Measurements from ENCODE around the gene ZNF200.
A peak's percentile ranks its signal among the peaks of the same experiment; 100 is the strongest.
"Not testable (repeated sequence)": the region's sequence is repeated elsewhere in the genome, so short reads cannot be mapped to it uniquely, and the experiment has no call there.

The ZNF200 gene, protein sequence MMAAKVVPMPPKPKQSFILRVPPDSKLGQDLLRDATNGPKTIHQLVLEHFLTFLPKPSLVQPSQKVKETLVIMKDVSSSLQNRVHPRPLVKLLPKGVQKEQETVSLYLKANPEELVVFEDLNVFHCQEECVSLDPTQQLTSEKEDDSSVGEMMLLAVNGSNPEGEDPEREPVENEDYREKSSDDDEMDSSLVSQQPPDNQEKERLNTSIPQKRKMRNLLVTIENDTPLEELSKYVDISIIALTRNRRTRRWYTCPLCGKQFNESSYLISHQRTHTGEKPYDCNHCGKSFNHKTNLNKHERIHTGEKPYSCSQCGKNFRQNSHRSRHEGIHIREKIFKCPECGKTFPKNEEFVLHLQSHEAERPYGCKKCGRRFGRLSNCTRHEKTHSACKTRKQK

DNA sequence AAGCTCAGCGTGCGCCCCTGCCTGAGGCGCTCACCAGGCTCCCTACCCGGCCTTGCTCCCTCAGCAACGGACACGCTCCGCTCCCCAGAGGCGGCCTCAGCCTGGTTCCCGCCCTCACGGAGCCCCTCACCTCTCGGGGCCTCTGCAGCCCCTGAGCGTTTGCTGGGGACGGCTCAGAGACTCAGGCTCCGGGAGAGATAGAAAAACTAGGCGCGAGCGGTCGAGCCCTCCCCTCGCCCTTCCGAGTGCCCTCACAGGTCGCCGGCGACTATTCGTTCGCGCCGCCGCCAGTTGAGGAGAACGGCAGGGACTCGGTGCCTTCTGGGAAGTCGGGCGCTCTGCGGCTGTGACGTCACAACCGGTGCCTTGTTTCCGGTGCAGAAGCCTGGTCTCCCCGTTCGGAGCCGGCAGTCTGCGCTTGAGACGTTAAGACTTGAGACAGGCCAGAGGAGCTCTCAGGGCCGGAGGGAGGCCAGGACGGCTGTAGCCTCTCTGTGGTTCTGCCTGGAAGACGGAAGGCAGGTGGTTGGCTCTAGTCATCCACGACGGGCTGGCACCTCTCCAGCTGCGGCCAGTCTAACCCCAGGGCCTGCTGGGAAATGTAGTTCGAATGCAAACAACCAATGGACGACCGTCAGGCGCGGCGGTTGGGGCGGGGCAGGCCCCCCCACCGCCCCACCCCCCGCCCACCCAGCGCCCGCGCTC is at the start of gene ZNF200:
ZNF200 (minus strand) TSS at position 302 of the 705 bp plus-strand sequence. CDS start 1,403 bp downstream, outside the sequence.
- DNase-seq (ENCODE audit: low read depth), result peak; percentile 92

DNA sequence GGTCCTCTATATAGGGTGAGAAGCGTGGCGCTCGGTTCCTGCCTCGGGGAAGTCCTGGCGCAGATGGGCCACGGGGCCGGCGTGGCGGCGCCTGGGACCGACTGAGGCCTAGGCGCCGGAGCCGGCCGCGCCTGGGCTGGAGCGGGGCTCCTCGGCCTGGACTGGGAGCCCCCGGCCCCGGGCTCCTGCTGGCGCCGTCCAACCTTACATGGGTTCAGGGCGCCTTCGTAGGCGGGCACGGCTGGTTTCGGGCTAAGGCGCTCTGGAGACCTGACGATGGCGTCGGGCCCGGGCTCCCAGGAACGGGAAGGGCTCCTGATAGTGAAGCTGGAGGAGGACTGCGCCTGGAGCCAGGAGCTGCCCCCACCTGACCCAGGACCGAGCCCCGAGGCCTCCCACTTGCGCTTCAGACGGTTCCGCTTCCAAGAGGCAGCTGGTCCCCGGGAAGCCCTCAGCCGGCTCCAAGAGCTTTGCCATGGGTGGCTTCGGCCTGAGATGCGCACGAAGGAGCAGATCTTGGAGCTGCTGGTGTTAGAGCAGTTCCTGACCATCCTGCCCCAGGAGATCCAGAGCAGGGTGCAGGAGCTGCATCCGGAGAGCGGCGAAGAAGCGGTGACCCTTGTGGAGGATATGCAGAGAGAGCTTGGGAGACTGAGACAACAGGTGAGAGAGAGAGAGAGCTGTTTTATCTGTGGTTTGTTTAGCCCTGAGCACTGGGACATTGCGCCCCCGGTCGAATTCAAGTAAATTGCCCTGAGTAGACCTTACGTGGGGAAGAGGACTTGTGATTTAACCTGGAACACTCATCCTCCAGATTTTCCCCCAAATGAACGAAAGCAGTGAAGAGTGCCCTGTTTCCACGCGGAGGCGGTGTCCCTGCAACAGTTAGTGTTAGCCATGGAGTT is 48.8 kb upstream of the ZNF200 start:
- DNase-seq (ENCODE audit: low read depth), result peak; percentile 13

DNA sequence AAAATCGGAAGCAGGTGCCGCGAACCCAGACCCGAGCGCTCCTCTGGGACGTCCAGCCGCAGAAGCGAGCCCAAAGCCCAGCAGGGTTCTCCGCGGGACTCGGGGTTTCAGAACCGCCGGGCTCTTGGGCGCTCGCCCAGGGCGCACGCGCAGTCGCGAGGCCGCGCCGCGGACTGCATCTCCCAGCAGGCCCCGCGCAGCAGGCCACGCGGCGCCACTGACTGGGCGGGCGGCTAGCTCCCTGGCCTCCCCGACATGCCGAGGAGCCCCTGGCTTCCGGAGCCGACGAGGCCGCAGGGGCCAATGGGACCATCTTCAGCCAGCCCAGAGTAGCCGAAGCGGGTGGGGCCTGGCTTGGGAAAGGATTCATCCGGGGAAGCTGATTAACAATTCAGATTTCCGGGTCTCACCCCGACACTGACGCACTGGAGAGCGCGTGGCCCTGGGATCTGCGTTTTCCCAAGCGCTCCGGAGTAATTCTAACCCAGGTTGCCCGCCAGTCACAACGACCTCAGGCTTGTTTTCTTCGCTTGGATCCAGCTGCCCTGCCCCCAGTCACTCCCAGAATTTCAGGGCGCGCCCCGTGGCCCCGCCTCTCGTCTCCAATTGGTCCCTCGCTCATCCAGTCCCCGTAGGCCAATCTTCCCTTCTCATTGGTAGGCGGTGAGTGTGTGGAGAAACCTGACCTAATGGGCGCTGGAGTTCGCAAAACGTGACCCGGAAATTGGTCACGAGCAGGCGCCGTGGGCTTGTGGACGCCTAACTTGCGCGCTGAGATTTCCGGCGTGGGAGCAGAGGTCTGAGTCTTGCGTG is 48.0 kb upstream of the ZNF200 start, which contains the start of gene ZNF263:
ZNF263 (plus strand) TSS at position 762 of the 813 bp plus-strand sequence. CDS start 328 bp downstream, outside the sequence.
- peak; percentile 98 for DNase-seq (ENCODE audit: low read depth)

DNA sequence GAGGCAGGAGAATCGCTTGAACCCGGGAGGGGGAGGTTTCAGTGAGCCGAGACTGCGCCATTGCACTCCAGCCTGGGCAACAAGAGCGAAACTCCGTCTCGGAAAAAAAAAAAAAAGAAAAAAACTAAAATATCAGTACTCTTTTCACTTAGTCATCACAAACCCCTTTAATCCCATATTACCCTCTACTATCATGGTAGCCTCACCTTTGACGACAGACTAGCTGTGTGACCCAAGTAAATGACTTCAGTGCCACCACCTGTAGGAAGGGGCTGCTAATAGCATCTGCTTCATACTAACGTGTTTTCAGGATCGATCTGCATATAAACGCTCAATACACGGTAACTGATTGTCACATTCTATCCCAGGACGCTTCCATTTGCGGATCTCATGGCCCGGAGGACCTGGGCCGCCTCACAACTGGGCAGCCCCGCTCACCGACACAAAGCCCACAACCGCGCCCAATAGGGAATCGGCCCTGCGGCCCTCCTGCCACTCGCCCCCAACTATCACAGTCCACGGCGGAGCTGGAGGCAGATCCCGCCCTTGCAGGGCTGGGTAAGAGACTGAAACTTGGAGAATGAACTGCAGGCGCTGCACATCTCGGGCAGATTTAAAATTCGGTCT is 47.3 kb upstream of the ZNF200 start:
- DNase-seq (ENCODE audit: low read depth), result peak; percentile 78

DNA sequence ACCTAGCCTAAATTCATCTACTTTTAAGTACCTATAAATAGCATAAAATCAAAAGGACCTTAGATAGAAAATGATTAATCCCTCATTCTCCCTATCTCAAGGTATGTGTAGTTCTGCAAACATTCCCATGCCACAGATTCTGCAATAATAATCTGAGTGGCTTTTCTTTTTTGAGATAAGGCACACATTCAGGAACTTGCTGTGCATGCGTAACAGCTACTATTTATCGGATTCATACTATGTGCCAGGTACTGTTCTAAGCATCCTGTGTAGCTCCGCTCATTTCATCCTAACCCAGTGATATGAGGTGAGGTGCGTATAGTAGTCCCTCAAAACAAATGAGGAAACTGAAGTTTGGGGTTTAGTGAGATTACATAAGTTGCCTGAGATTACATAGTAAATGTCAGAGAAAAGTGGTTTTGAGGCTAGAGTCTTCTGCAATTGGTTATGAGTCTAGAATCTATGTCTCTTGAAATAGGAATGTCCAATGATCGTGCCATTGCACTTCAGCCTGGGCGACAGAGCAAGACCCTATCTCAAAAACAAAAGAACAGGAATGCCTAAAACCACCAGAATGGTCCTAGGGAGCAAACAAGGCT is 46.4 kb upstream of the ZNF200 start:
- DNase-seq (ENCODE audit: low read depth), result no peak

DNA sequence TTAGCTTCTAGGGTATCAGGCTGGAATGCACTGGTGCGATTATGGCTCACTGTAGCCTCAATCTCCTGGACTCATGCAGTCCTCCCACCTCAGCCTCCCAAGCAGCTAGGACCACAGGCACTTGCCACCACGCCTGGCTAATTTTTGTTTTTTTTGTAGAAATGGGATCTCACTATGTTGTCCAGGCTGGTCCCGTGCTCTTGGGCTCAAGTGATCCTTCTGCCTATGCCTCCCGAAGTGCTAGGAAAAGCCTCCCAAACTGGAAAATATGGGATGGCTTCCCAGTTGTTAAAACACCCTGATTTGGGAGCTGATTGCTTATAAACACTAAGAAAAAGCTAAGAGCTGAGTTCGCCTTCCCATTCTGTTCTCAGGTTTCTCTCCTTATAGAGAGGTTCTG is 41.7 kb upstream of the ZNF200 start:
- no peak for DNase-seq (ENCODE audit: low read depth)

DNA sequence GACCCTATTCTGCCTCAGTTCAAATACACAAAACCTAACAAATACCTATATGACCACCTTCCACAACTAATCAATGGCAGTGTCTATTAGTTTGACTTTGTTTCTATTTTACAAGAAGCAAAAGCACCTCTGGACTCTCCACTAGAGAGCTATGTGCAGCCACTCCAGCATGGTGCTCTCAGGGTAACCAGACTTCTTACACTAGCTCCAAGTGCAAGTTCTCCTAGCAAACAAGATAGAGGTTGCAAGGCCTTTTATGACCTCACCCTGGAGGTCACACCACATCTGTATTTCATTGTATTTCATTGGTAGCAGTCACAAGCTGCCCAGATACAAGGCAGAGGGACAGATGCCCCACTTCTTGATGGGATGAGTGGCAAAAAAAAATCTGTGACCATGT is 40.0 kb upstream of the ZNF200 start:
- no peak for DNase-seq (ENCODE audit: low read depth)

DNA sequence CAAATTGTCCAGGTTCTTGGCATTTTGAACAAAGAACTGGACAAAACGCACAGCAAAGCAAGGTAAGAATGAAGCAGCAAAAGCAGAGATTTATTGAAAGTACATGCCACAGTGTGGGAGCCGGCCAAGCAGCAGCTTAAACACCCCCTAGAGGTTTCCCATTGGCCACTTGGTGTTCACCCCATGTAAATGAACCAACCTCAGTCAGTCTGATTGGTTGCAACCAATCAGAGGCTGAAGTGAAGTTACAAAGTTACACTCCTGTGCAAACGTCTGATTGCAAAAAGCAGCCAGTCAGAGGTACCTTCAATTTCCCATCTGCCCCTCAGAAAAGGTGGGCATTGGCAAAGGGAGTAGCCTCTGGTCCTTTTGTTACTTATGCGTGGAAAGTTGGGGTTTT is 39.5 kb upstream of the ZNF200 start:
- DNase-seq (ENCODE audit: low read depth), result no peak

DNA sequence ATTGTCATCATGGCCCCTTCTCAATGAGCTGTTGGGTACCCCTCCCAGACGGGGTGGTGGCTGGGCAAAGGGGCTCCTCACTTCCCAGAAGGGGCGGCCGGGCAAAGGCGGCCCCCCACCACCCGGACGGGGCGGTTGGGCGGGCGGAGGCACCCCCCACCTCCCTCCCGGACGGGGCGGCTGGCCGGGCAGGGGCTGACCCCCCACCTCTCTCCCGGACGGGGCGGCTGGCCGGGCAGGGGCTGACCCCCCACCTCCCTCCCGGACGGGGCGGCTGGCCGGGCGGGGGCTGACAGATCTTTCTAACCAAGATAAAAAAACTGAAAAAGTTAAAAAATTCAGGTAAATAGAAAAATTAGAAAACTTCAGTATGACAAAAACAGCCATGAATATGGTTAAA is 36.3 kb upstream of the ZNF200 start:
- not testable (repeated sequence) for DNase-seq (ENCODE audit: low read depth)

DNA sequence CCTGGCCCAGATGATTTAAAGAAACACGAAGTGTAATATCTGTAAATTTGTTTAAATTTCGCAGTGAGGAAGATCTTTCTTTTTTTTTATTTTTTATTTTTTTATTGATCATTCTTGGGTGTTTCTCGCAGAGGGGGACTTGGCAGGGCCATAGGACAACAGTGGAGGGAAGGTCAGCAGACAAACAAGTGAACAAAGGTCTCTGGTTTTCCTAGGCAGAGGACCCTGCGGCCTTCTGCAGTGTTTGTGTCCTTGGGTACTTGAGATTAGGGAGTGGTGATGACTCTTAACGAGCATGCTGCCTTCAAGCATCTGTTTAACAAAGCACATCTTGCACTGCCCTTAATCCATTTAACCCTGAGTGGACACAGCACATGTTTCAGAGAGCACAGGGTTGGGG is 35.8 kb upstream of the ZNF200 start:
- not testable (repeated sequence) for DNase-seq (ENCODE audit: low read depth)

DNA sequence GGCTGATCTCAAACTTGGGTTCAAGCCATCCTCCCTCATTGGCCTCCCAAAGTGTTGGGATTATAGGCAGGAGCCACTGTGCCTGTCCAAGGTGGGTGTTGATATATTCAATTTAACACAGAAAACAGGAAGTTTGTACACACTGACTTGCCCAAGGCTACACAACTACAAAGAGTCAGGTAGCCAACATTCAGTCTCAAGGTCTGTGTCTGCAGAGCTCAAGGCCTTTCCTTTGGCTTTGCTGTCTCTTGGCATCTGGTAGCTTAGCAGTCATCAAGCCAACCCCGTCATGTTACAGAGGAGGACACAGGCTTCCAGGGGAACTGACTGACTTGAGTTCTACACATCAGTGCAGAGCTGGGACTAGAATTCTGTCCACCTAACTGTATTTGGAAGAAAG is 33.3 kb upstream of the ZNF200 start:
- no peak for DNase-seq (ENCODE audit: low read depth)

DNA sequence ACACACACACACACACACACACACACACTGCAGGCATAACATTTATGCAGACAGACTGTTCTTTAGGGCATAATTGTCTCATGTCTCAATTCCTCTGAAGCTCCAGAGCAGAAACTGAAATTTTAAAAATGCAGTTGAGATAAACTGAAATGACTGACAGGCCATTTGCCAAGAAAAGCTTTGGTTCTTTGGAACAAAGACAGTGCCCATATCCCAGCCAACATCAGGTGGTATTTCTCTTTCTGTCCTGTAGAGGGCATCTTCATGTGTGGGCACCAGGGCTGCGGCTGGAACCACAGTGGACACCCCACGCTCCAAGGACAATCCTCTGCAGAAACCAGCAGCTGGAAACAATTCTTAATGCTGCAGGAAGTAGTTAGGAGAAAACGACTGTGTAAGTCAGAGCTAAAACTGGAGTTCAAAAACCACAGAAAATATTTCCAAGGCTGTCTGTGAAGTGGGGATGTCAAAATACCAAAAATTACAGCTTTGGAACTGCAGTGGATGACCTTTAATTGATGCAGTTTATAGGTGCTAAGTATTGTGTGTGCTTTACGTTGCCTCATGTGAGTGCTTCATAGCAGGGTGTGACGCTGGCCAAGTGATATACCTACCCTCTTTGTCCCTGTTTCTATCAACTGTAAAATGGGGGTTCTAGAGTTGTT is 32.0 kb upstream of the ZNF200 start:
- peak; percentile 63 for DNase-seq (ENCODE audit: low read depth)

DNA sequence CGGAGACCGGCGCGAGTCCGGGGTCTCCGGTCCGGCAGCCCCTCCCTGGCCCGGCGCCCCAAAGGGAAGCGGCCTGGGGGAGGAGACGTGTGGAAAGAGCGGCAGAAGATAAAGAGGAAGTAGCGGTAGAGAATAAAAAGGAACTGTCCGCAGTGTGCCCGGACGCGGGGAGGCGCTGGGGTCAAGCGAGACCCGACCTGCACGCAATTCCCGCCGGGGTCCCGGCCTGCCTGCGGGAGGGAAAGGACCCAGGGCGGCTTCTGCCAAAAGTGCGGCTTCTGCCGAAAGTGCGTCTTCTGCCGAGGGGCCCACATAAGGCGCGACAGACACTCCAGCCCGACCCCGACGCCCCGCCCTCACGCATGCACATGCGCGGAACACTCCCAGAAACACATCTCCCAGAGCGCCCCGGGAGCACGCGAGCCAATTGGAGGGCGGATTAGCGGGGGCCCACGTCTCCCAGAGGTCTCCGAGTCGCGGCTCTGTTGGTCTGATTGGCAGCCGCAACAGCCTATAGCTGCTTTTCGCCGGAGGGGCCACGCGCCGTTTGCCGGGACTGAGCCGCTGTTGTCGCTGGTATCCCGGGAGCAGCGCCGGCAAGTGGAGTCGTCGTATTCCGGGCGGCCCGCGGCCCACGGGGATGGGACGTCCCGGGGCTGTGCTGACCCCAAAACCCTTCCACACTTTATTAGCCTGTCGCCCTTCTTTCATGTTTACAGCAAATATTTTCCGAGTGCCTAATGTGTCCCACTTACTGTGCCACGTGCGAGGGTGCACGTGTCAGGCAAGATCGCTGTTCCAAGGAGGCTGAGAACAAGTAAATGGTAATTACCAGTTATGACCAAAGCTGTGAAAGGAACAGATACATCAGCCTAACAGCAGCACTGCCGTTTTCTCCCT is 29.4 kb upstream of the ZNF200 start:
- peak; percentile 98 for DNase-seq (ENCODE audit: low read depth)

DNA sequence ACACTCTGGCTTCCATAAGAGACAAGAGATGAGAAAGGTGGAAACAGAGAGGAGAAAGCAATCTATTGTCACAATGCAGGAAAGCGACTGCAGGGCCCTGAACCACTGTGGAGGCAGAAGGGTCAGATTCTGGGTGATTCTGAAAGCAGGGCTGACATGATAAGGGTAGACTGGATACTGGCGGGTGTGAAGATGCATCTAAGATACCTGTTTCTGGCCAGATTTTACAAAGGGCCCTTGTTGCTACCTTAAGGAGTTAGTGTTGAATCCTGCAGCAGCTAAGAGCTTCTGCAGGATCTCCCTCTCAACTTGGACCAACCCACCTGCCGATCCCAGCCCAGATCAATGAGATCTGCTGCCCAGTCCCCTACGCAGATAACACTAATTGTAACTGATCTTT is 27.6 kb upstream of the ZNF200 start:
- DNase-seq (ENCODE audit: low read depth), result no peak

DNA sequence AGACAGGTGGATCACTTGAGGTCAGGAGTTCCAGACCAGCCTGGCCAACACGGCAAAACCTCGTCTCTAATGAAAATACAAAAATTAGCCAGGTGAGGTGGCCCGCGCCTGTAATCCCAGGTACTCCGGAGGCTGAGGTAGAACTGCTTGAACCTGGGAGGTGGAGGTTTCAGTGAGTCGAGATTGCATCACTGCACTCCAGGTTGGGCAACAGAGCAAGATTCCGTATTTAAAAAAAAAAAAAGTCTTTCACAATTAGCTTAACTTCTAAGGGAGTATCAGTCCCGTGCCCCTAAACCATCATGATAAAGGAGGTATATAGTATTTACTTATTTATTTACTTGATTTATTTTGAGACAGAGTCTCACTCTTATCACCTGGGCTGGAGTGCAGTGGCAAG is 24.9 kb upstream of the ZNF200 start:
- DNase-seq (ENCODE audit: low read depth), result no peak

DNA sequence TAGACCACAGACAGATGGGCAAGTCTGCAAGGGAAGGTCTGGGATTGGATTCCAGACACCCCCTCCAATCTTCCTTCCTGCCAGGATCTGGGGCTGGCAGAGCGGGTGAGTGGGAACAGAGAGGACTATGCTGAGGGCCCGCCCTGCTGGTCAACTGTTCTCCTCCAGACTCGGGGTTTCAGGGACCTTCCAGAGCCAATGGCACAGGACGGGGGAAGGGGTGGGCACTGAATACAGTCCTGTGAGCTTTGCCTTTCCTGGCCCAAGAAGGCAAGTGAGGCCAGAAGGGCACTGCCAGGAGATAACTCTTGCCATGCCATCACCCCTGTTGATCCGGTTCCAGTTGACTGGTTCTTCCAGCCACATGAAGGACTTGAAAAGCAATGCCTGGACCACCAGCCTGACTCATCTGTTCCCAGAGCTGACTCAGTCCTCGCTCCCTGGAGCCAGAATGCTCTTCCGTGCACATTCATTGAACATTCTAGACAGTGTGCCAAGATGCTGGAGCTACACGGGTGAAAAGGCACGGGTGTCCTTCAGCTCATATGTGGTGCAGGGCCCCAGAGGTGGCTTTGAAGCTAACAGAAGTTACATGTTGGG is 22.0 kb upstream of the ZNF200 start:
- peak; percentile 72 for DNase-seq (ENCODE audit: low read depth)

DNA sequence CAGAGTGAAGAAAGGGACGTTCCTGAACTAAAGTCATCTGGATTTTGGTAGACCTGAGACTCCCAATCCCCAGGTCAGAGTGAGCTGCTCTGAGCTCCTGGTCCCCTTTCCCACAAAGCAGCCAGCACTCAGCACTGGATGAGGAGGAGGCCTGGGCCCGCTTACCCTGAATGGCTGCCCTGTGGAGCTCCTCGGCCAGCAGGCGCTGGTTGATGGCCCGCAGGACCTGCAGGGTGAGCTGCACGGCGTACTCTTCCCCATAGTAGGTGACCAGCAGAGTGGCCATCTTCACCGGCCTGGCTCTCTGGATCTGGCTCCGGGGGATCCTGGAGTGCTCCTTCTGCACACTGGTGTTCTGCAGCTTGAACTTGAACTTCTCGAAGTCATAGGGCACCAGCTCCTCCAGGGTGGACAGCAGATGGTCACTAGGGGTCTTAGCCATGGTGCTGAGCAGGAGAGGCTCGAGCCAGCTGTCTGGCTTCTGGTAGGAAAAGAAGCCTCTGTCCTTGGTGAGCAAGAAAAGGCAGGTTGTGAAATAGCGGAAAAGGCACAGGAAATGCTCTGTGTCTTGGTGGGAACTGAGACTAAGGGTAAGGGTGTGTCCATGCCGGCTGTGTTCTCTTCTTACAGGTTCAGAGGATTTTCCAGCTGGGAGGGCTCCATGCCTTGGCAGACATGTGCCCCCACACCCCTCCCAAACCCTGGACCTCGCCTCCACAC is 21.3 kb upstream of the ZNF200 start, which contains the start of gene MEFV:
MEFV (minus strand) TSS at position 488 of the 720 bp plus-strand sequence; CDS start at position 442, 46 bp downstream.
- DNase-seq (ENCODE audit: low read depth), result peak; percentile 30

DNA sequence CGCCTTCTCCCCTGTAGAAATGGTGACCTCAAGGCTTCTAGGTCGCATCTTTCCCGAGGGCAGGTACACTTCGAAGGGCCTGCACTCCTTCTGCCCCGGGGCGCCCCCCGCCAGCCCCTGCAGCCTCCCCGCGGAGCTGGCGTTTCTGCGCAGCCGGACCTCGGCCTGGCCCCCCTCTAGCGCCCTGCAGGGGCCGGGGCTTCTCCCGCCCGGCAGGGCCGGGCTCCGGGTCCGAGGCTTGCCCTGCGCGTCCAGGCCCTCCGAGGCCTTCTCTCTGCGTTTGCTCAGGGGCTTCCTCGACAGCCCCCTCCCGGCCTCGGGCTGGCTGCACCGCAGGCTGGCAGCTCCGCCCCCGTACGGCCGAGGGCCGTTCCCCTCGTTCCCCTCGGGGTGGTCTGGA is 19.4 kb upstream of the ZNF200 start:
- DNase-seq (ENCODE audit: low read depth), result no peak
